DND-41 (cell line): ENCODE data around the gene PDGFB.

Source experiments
- ATAC-seq: fragments of 200-7000 bp; cut with Tn5 transposase; 3 replicates; pipeline ENCODE4 v1.9.1; 2021; ENCODE audit warnings: low read depth; ENCODE audit not compliant: insufficient read depth
- DNase-seq: peaks from one replicate; pipeline ENCODE4 v3.0.0-alpha.2; 2020
- H2AFZ ChIP-seq: 2 replicates; pipeline ENCODE4 v1.6.0; 2012; ENCODE audit warnings: low read depth, low read length
- H3K27ac ChIP-seq: 2 replicates; pipeline ENCODE4 v1.5.1; 2012; ENCODE audit warnings: low read length, inconsistent platforms
- H3K27me3 ChIP-seq: fragments of 200-600 bp; sonication (generic); 2 replicates; pipeline ENCODE4 v1.6.0; 2012; ENCODE audit warnings: low read length, mild to moderate bottlenecking, inconsistent platforms; ENCODE audit not compliant: insufficient read depth, poor library complexity
- H3K36me3 ChIP-seq: 2 replicates; pipeline ENCODE4 v1.5.1; 2012; ENCODE audit warnings: low read length, inconsistent platforms; ENCODE audit not compliant: insufficient read depth
- H3K4me1 ChIP-seq: 2 replicates; pipeline ENCODE4 v1.5.1; 2012; ENCODE audit warnings: mild to moderate bottlenecking, low read length; ENCODE audit not compliant: insufficient read depth
- H3K4me2 ChIP-seq: 2 replicates; pipeline ENCODE4 v1.6.0; 2012; ENCODE audit warnings: mild to moderate bottlenecking, moderate library complexity, low read length, inconsistent platforms; ENCODE audit not compliant: insufficient read depth
- H3K4me3 ChIP-seq, 2 experiments: fragments of 200-600 bp in 1 of 2; shearing (Covaris generic) in 1 of 2; 2 replicates each; pipeline ENCODE4 v1.5.1; 2012 to 2016; ENCODE audit warnings: inconsistent platforms in 2 of 2, low read length in 2 of 2, mild to moderate bottlenecking in 2 of 2, low read depth in 1 of 2, moderate library complexity in 1 of 2
- H3K79me2 ChIP-seq: 2 replicates; pipeline ENCODE4 v1.6.0; 2012; ENCODE audit warnings: low read length, inconsistent platforms; ENCODE audit not compliant: insufficient read depth
- H3K9ac ChIP-seq: 2 replicates; pipeline ENCODE4 v1.6.0; 2012; ENCODE audit warnings: low read depth, mild to moderate bottlenecking, inconsistent platforms, low read length, moderate library complexity
- H3K9me3 ChIP-seq: 2 replicates; pipeline ENCODE4 v1.5.1; 2012; ENCODE audit warnings: low read length, moderate library complexity, mild to moderate bottlenecking, inconsistent platforms; ENCODE audit not compliant: insufficient read depth, severe bottlenecking
- H4K20me1 ChIP-seq: 2 replicates; pipeline ENCODE4 v1.6.0; 2012; ENCODE audit warnings: low read length; ENCODE audit not compliant: insufficient read depth
- EZH2 ChIP-seq: IDR thresholded peaks from 3 replicates; pipeline ENCODE4 v1.6.1; 2012; ENCODE audit warnings: borderline replicate concordance, low read depth, mild to moderate bottlenecking, moderate library complexity, low read length, inconsistent platforms; ENCODE audit not compliant: severe bottlenecking
- TF ChIP-seq, protein P1 (sequence below): IDR thresholded peaks from 2 replicates; pipeline ENCODE4 v1.5.1; 2012; ENCODE audit warnings: borderline replicate concordance, low read length, moderate library complexity, mild to moderate bottlenecking; ENCODE audit not compliant: poor library complexity, severe bottlenecking; ENCODE audit errors: extremely low read depth

PDGFB gene

GRCh38 chr22:39246217-39246616 is 1.4 kb upstream of the PDGFB start:
- H3K79me2 ChIP-seq, result no peaks in the 10 kb centered on the region
- no peaks in the 10 kb centered on the region for H3K4me1 ChIP-seq
- no peak overlapping the region for H3K27ac ChIP-seq
- no peak overlapping the region for H3K9ac ChIP-seq
- TF ChIP-seq, protein P1, sequence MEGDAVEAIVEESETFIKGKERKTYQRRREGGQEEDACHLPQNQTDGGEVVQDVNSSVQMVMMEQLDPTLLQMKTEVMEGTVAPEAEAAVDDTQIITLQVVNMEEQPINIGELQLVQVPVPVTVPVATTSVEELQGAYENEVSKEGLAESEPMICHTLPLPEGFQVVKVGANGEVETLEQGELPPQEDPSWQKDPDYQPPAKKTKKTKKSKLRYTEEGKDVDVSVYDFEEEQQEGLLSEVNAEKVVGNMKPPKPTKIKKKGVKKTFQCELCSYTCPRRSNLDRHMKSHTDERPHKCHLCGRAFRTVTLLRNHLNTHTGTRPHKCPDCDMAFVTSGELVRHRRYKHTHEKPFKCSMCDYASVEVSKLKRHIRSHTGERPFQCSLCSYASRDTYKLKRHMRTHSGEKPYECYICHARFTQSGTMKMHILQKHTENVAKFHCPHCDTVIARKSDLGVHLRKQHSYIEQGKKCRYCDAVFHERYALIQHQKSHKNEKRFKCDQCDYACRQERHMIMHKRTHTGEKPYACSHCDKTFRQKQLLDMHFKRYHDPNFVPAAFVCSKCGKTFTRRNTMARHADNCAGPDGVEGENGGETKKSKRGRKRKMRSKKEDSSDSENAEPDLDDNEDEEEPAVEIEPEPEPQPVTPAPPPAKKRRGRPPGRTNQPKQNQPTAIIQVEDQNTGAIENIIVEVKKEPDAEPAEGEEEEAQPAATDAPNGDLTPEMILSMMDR, result no peak
- TF ChIP-seq EZH2, result no peak
- H3K27me3 ChIP-seq, result peaks cover 13% of the 10 kb centered on the region
- H3K36me3 ChIP-seq, result no peaks in the 10 kb centered on the region
- no peak overlapping the region for H3K4me3 ChIP-seq
- DNase-seq (no peak), ATAC-seq (no peak)
- no peaks in the 10 kb centered on the region for H3K9me3 ChIP-seq
- no peak overlapping the region for H2AFZ ChIP-seq
- no peak overlapping the region for H3K4me2 ChIP-seq
- peaks cover 8% of the 10 kb centered on the region; the same call in 1 of the 2 replicates for H4K20me1 ChIP-seq

DNA sequence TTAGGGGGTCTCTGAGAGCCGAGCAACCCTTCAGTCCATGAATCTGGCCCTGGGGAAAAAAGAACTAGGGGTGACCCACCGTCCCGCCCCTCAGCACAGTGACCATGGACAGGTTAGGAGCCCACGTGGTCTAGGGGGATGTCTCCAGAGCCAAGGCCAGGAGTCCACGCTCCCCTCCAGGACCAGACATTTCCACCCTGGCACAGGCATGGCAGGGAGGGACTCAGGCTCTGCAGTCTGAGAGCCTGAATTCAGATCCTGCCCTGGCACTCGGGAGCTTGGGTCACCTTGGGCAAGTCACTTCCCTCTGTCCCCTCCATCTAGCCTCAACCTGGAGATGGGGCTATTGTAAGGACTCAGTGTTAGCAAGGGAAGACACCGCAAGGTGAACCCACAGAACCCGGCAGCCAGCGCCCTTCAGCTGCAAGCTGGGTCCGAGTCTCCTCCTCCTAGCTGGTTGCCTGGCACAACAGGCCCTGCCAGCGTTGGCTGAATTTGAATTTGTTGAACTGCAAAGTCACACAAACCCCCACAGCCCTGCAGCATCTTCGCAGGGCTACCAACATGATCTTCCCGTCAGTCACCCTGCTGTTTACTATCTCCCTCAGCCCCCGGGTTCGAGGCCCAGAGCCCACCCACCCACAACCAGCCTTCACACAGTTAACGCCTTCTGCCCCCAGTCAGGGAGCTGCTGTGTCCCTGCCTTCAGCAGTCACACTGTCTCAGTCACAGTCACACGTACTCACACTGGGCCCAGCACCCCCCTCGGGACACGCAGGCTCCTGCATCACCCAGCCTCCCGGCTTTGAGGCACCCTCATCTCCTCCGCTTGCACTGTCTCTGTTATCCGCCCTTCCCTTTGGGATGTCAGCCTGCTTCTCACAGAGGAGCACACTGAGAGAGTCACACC is 603 bp upstream of the PDGFB start:
- H3K27me3 ChIP-seq, result peaks cover 13% of the 10 kb centered on the region
- no peaks in the 10 kb centered on the region for H3K79me2 ChIP-seq
- DNase-seq, result no peak
- TF ChIP-seq, protein P1, result no peak
- TF ChIP-seq EZH2, result no peak
- no peak overlapping the region for H3K4me2 ChIP-seq
- no peaks in the 10 kb centered on the region for H3K4me1 ChIP-seq
- H4K20me1 ChIP-seq, result peaks cover 7% of the 10 kb centered on the region
- no peak overlapping the region for H3K9ac ChIP-seq
- H3K27ac ChIP-seq, result no peak overlapping the region
- H2AFZ ChIP-seq, result no peak overlapping the region
- no peaks in the 10 kb centered on the region for H3K36me3 ChIP-seq
- no peaks in the 10 kb centered on the region for H3K9me3 ChIP-seq
- no peak for ATAC-seq
- no peak overlapping the region for H3K4me3 ChIP-seq

GRCh38 chr22:39244136-39244495 is 666 bp downstream of the PDGFB start:
- Histone ChIP-seq H3K79me2 (no peaks in the 10 kb centered on the region), H4K20me1 (peaks cover 8% of the 10 kb centered on the region), H3K4me1 (no peaks in the 10 kb centered on the region), H3K27ac (no peak overlapping the region), H3K4me3 (no peak overlapping the region), H3K27me3 (peaks cover 13% of the 10 kb centered on the region), H3K4me2 (no peak overlapping the region), H3K36me3 (no peaks in the 10 kb centered on the region), H3K9me3 (no peaks in the 10 kb centered on the region), H3K9ac (no peak overlapping the region), H2AFZ (no peak overlapping the region)
- DNase-seq, result no peak
- no peak for ATAC-seq
- TF ChIP-seq, protein P1, result no peak
- TF ChIP-seq EZH2, result no peak
